SKM-1 treated with dmso at 0.1 percent for 144 hours (cell line): ENCODE results near the gene KCNA3.

Experiments
- DNase-seq: peaks from one replicate; lab custom pipeline; 2025; ENCODE audit not compliant: unreplicated experiment; lab: John Stamatoyannopoulos, UW

Gene KCNA3

DNA sequence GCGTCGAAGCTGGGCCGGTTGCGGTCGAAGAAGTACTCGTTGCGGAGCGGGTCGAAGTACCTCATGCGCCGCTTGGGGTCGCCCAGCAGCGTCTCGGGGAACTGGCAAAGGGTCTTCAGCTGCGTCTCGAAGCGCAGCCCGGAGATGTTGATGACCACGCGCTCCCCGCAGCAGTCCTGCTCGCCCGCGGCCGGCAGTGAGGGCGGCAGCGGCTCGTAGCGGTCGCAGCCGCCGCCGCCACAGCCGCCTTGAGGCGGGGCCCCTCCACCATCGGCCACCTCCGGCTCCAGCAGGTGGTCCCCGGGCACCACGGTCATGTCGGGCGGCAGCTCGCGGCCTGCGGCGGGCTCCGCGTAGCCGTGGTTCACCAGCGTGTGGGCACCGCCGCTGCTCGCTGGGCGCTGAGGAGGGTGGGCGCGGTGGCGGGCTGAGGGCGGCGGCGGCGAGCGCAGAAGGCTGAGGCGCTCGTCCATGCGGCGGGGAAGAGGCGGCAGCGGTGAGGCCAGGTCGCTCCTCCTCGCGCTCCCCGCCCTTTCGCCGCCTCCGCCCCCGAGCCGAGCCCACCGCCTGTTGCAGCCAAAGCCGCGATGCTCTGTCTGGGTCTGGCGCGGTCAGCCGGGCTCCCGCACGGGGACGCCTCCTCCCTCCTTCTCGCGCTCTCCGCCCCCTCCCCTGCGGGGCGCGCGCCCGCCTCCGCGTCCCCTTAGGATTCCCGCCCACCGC is at the start of gene KCNA3:
Gene KCNA3 (minus strand): TSS at position 604 of the 723 bp plus-strand sequence. CDS start 131 bp downstream, at position 473.
- no peak for DNase-seq

DNA sequence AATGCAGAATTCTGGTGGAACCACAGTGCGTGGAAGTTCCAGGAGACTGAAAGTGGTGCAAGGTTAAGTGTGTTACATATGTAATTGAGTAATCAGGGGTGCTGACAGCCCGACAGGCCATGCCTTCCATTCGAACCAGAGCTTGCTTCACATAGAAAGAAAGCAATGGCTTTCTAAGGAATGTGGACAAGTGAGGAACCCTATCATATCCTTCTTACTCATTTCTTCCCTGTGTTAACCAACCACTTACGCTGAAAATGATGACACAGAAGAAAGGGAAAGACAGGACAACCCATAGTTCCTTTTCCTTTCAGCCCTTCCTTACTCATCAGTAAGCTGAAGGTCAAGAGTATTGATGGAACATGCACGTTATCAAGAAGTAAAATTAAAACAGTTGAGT is 48.1 kb upstream of the KCNA3 start:
- no peak for DNase-seq

- DNase-seq = no peak
Observed at GRCh38 chr1:110719908-110720307, 45.2 kb upstream of the KCNA3 start.

DNA sequence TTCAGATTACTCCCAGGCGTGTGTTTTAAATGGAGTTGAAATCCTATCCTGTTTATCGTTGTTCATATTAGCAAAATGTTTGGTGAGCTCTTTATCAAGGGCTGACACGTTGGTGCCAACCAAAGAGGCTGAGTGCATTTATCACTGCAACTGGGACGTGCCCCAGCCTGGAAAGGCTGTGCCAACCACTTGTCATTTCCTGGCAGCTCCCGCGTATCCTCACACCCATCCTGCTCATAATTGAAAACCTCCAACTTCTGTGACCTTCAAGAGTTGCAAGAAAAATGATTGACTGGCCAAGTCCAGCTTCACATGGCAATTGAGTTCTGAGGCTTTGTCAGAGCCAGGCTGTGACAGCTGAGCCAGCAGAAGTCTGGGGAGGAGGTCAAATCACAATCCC is 43.7 kb upstream of the KCNA3 start:
- DNase-seq = no peak

GRCh38 chr1:110717179-110717578 is 42.4 kb upstream of the KCNA3 start:
- DNase-seq = no peak

DNA sequence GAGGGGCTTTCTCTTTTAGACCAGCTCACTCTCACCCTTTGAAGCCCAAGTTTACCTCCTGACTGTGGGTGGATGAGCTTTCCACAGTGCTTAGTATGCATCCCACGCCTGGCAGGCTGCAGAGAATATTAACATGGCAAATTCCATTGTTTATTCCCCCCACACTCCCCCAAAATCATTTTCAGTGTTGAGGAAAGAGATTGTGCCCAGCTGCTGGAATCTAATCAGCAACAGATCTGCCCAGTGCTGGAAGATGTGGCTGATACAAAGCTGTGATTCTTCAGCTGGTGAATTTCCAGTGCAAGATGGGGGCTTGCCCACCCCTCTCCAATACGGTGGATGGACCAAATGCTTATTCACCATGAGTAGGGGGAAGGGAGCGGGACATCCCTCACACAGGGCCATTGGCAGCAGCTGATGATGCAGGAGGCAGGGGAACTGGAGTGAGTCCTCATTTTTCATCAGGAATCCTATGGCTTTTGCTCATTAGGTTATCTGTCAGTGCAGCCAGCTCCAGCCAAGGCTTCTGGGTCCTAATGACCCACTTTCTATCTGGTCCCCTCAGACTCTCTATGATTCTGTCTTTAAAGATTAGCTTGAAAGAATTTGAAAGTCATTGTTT is 39.7 kb upstream of the KCNA3 start:
- no peak for DNase-seq

- no peak for DNase-seq
Observed at GRCh38 chr1:110713221-110713620, 38.5 kb upstream of the KCNA3 start.

DNA sequence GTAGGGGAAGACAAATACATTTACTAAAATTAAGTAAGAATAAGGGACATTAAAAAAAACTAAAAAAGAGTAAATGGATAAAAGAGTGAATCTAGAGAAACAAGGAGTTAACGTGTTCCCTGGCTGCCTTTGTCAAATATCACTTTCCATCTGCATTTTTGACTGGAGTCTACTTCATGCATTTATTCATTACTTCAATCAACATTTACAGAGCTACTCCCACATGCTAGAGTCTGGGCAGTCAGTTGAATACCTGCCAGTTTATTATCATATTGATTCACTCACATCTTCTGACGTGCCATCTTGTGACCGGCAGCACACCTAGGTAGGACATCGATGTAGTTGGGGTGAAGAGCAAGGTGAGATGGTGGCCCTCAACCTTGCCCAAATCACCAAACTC is 35.6 kb upstream of the KCNA3 start:
- no peak for DNase-seq

GRCh38 chr1:110708974-110709440 is 34.3 kb upstream of the KCNA3 start:
- DNase-seq = no peak

DNA sequence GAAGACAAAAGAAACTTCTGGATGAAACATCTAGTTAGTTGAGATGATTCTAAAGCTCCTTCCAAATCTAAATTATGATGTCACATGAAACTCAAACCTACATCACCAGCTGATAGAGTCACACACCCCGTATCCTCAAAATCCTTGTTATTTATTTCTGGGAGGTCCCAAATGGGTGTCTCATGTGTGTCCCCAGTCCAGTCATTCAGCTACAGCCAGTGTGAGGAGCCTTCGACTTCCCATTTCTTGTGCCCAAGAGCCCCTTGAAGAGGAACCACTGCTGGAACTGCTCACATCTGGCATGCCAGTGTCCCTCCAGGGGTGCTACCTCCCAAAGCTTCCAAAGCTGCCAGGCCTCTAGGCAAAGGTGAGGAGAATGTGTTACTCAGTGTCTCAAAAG is 32.5 kb upstream of the KCNA3 start:
- DNase-seq = no peak

DNA sequence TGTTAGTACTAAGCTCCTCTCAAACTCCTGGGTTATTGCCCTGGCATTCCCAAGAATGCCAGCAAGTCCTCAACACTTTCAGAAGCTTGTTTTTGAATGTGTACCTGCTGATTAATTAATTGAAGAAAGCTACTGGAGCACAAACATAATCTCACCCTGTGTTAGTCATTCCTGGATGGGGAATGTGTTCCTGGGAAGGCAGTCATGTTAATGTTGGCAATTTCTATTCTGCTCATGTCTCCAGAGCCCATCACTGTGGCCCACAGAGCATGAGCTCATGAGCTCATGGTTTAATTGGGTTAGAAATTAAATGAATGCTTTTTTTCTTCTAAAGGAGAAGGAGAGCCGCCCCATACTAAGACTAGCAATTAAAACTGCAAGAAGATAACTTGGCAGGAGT is 31.9 kb upstream of the KCNA3 start:
- DNase-seq = no peak

- DNase-seq = no peak
Observed at GRCh38 chr1:110702260-110702659, 27.5 kb upstream of the KCNA3 start.

GRCh38 chr1:110700767-110701166 is 26.0 kb upstream of the KCNA3 start:
- DNase-seq = no peak

GRCh38 chr1:110697606-110698005 is 22.9 kb upstream of the KCNA3 start:
- no peak for DNase-seq

DNA sequence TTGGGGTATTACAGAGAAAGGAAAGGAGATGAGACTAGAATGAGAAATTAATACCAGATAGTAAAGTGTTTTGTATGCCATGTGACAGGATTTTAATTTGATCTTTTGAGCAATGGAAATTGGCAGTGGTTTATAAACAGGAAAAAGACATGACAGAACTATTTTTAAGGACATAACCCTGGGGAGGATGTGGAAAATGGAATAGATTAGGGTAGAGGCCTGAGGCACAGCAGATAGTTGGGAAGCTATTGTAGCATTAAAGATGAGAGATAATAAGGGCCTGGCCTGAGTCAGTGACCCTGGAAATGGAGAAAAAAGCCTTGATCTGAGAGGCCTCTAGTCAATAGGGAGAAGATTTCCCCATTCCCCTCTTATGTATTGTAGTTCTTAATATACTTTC is 22.1 kb upstream of the KCNA3 start:
- no peak for DNase-seq

DNA sequence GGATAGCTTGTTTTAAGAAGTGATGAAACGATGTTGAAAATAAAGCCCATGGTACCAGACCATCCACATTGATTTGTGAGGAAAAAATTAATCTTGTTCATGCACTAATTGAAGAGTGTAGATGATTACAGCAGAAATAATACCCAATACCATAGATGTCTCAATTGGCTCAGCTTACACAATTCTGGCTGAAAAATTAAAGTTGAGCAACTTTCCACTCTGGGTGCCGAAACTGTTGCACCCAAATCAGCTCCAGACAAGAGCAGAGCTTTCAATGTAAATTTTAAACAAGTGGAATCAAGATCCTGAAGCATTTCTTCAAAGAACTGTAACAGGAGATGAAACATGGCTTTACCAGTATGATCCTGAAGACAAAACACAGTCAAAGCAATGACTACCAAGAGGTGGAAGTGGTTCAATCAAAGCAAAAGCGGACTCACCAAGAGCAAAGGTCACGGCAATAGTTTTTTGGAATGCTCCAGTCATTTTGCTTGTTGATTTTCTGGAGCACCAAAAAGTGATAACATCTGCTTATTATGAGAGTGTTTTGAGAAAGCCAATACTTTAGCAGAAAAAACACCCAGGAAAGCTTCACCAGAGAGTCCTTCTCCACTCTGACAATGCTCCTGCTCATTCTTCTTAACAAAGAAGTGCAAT is 16.1 kb upstream of the KCNA3 start:
- DNase-seq = no peak

DNA sequence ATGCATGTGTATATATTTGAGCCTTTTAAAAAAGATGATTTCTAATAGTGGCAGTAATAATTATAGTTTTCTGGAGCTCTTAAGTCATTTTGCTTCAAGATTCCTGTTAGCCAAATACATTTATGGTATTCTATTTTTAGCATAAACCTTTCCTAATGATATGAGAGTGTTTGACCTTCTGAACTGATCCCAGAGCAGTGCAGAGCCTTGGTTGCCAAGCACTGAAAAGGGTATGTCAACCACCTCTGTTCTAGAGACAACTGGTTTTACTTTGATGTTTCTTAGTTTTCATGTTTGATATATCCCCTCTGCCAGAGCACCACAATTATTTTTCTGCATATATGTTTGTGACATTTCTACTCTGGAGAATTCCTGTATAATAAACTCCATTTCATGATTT is 15.1 kb upstream of the KCNA3 start:
- no peak for DNase-seq

DNA sequence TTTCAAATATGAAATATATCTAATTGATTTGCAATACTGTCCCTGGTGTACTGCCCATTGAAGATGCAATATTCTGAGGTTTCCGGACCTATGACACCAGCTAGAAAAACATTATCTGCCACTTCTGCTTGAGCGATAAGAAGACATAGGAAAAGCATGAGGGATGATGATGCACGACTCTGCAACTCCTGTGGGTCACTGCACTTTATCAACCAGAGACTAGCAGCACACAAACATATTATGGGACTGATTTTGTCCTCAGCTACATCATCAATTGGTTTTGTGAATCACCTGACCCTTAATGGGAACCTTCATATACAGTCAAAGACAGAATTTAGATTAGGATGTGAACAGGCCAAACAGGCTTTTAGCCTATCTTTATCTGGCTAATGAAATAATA is 13.8 kb upstream of the KCNA3 start:
- no peak for DNase-seq

- no peak for DNase-seq
Observed at GRCh38 chr1:110687250-110687649, 12.5 kb upstream of the KCNA3 start.

DNA sequence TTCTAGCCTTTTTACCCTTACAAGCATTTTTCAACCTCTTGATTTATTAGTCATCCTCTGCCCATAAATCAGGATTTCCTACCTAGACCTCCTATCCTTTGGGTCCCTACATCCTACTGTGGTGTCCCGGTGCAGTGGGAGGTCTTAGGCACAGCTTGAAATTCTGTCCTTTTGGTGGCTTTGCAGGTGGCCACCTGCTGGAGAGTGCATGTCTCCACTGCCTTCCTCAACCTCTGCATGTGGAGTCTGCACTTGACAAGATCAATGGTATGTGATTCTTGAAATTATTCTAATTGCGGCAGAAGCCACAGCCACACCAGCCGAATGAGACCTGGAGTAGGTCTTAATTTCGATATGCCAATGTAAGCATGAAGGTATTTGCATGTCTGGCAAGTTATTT is 11.4 kb upstream of the KCNA3 start:
- no peak for DNase-seq

- no peak for DNase-seq
Observed at GRCh38 chr1:110684491-110684890, 9.8 kb upstream of the KCNA3 start.

- no peak for DNase-seq
Observed at GRCh38 chr1:110682898-110683297, 8.2 kb upstream of the KCNA3 start.
